DOHH2 (cell line): ENCODE measurements around the gene TOP2A.

Experiments used
- CTCF ChIP-seq: fragments of 200-600 bp; sonication (generic); IDR thresholded peaks from one replicate; pipeline ENCODE4 v1.5.1; 2014; ENCODE audit warnings: antibody characterized with exemption, mild to moderate bottlenecking, low read depth, low read length; ENCODE audit not compliant: poor library complexity, severe bottlenecking
- EZH2phosphoT487 ChIP-seq: fragments of 200-600 bp; sonication (generic); IDR thresholded peaks from 2 replicates; pipeline ENCODE4 v1.6.1; 2017; ENCODE audit warnings: borderline replicate concordance, mild to moderate bottlenecking, antibody characterized with exemption, low read length, moderate library complexity, mixed read lengths

- TF ChIP-seq CTCF (no peak), EZH2phosphoT487 (no peak)
Observed at GRCh38 chr17:40431231-40431602, 13.5 kb upstream of the TOP2A start.
